PC-9 (cell line): ENCODE measurements around the gene GPR137B. TPM values are rescaled to one million over a fixed set of nuclear protein-coding genes. Genes with fewer than 3 reads are reported as not detected.
"Not testable (repeated sequence)": the region's sequence is repeated elsewhere in the genome, so short reads cannot be mapped to it uniquely, and the experiment has no call there.

Experiments used
- BruUV-seq: library from RNA; stranded (reverse); fragments of 400-500 nt; replicated peaks from 2 replicates; lab custom pipeline; 2021; lab: Mats Ljungman, UMichigan
- CTCF ChIA-PET: fragments of 300-600 bp; sonication (Branson Sonifier 250); formaldehyde crosslinking; loops from one replicate; lab custom pipeline; 2022; ENCODE audit warnings: antibody characterized with exemption; lab: Charles Lee
- POLR2A ChIA-PET: fragments of 300-600 bp; sonication (Branson Sonifier 250); formaldehyde crosslinking; loops from one replicate; lab custom pipeline; 2022; ENCODE audit warnings: antibody characterized with exemption; ENCODE audit not compliant: unreplicated experiment; lab: Charles Lee
- DNase-seq, 2 experiments: peaks; one replicate each; pipeline versions ENCODE4 v3.0.0 to v3.0.0-alpha.2; 2015 to 2022; ENCODE audit warnings: mixed read lengths in 1 of 2
- H2AFZ ChIP-seq: fragments of 200-600 bp; sonication (generic); 2 replicates; pipeline ENCODE4 v1.8.1; 2017; ENCODE audit warnings: antibody characterized with exemption
- H3F3A ChIP-seq: fragments of 200-600 bp; sonication (generic); 2 replicates; pipeline ENCODE4 v1.8.1; 2017; ENCODE audit warnings: antibody characterized with exemption, mild to moderate bottlenecking, low read depth; ENCODE audit not compliant: insufficient read depth
- H3K27ac ChIP-seq: fragments of 200-600 bp; sonication (generic); 2 replicates; pipeline ENCODE4 v1.6.1; 2016; ENCODE audit warnings: mixed run types
- H3K27me3 ChIP-seq: fragments of 200-600 bp; sonication (generic); 2 replicates; pipeline ENCODE4 v1.6.1; 2016; ENCODE audit warnings: low read depth, mixed run types; ENCODE audit not compliant: insufficient read depth
- H3K36me3 ChIP-seq: fragments of 200-600 bp; sonication (generic); 2 replicates; pipeline ENCODE4 v1.6.1; 2016; ENCODE audit warnings: low read depth, mixed run types
- H3K4me1 ChIP-seq: fragments of 200-600 bp; sonication (generic); replicated peaks from 2 replicates; pipeline ENCODE4 v1.6.1; 2016; ENCODE audit warnings: mixed run types; ENCODE audit not compliant: insufficient read depth
- H3K4me2 ChIP-seq: fragments of 200-600 bp; sonication (generic); 2 replicates; pipeline ENCODE4 v1.6.1; 2017; ENCODE audit warnings: mixed run types
- H3K4me3 ChIP-seq: fragments of 200-600 bp; sonication (generic); 2 replicates; pipeline ENCODE4 v1.6.1; 2016; ENCODE audit warnings: mixed run types
- H3K79me2 ChIP-seq: fragments of 200-600 bp; sonication (generic); 2 replicates; pipeline ENCODE4 v1.6.1; 2017; ENCODE audit warnings: low read depth, mixed run types
- H3K9me2 ChIP-seq: fragments of 200-600 bp; sonication (generic); 2 replicates; pipeline ENCODE4 v1.8.1; 2017; ENCODE audit warnings: mild to moderate bottlenecking; ENCODE audit not compliant: insufficient read depth
- H3K9me3 ChIP-seq: fragments of 200-600 bp; sonication (generic); 2 replicates; pipeline ENCODE4 v1.8.1; 2016; ENCODE audit warnings: low read depth; ENCODE audit not compliant: insufficient read depth
- H4K20me1 ChIP-seq: fragments of 200-600 bp; sonication (generic); 2 replicates; pipeline ENCODE4 v1.8.1; 2017; ENCODE audit not compliant: insufficient read depth
- CTCF ChIP-seq: fragments of 200-600 bp; sonication (generic); conservative IDR thresholded peaks from 2 replicates; pipeline ENCODE4 v1.6.1; 2017; ENCODE audit warnings: mixed run types, antibody characterized with exemption, mild to moderate bottlenecking, moderate library complexity
- EZH2 ChIP-seq: fragments of 200-600 bp; sonication (generic); IDR thresholded peaks from 2 replicates; pipeline ENCODE4 v1.8.0; 2017; ENCODE audit warnings: antibody characterized with exemption, low read depth
- intact Hi-C: fragments of 100-400 bp; cut with micrococcal nuclease; formaldehyde crosslinking; loops from one replicate; pipeline ENCODE4 v1.10.0; 2022; ENCODE audit not compliant: unreplicated experiment
- total RNA-seq: library from RNA; stranded (reverse); gene quantifications from 2 replicates; pipeline ENCODE4 v1.2.3, GENCODE V29; 2021

Gene GPR137B
- total RNA-seq, 1 experiment from 2014 or later: not detected

- intact Hi-C loops: no loop called here
- Histone ChIP-seq H2AFZ (no peak overlapping the region), H3K36me3 (no peaks in the 10 kb centered on the region), H3K4me1 (no peaks in the 10 kb centered on the region), H3K9me2 (no peaks in the 10 kb centered on the region), H3F3A (no peaks in the 10 kb centered on the region), H3K27ac (no peak overlapping the region), H3K4me2 (no peak overlapping the region), H3K9me3 (no peaks in the 10 kb centered on the region), H4K20me1 (no peaks in the 10 kb centered on the region), H3K27me3 (peaks cover 14% of the 10 kb centered on the region; the same call in 1 of the 2 replicates), H3K79me2 (no peaks in the 10 kb centered on the region), H3K4me3 (no peak overlapping the region)
- peak in 1 of 2 experiments; percentile 46 for DNase-seq
- BruUV-seq: no TSS peak
- POLR2A ChIA-PET: no interaction called here
- TF ChIP-seq EZH2 (no peak), CTCF (no peak)
- CTCF ChIA-PET: no interaction called here
Observed at GRCh38 chr1:236181059-236181458, 38.7 kb downstream of the GPR137B start.

- Histone ChIP-seq H2AFZ (no peak overlapping the region), H3K79me2 (no peaks in the 10 kb centered on the region), H4K20me1 (no peaks in the 10 kb centered on the region), H3K4me3 (no peak overlapping the region), H3K9me3 (no peaks in the 10 kb centered on the region), H3K27me3 (no peaks in the 10 kb centered on the region), H3K4me2 (no peak overlapping the region), H3K4me1 (no peaks in the 10 kb centered on the region), H3K36me3 (no peaks in the 10 kb centered on the region), H3K9me2 (no peaks in the 10 kb centered on the region), H3K27ac (no peak overlapping the region), H3F3A (no peaks in the 10 kb centered on the region)
- ChIA-PET CTCF (no interaction called here), POLR2A (no interaction called here)
- intact Hi-C loops: no loop called here
- TF ChIP-seq EZH2 (no peak), CTCF (no peak)
- no TSS peak for BruUV-seq
- no peak for DNase-seq
Observed at GRCh38 chr1:236185687-236186086, 43.3 kb downstream of the GPR137B start.

- H4K20me1 ChIP-seq, H3K9me3 ChIP-seq, DNase-seq, BruUV-seq, H3K79me2 ChIP-seq, H3K27me3 ChIP-seq, H3K4me3 ChIP-seq, H3F3A ChIP-seq, POLR2A ChIA-PET, H3K9me2 ChIP-seq, H3K4me1 ChIP-seq, H3K36me3 ChIP-seq, CTCF ChIA-PET, H2AFZ ChIP-seq, H3K4me2 ChIP-seq, intact Hi-C loops, H3K27ac ChIP-seq: not testable (repeated sequence)
Observed at GRCh38 chr1:236186471-236186870, 44.1 kb downstream of the GPR137B start.

GRCh38 chr1:236188084-236188483 lies 45.7 kb downstream of the GPR137B start:
- H3K4me2 ChIP-seq, DNase-seq, H3K4me3 ChIP-seq, H3K4me1 ChIP-seq, H2AFZ ChIP-seq, H4K20me1 ChIP-seq, BruUV-seq, CTCF ChIA-PET, POLR2A ChIA-PET, H3K9me3 ChIP-seq, H3K9me2 ChIP-seq, H3F3A ChIP-seq, intact Hi-C loops, H3K79me2 ChIP-seq, H3K27ac ChIP-seq, H3K36me3 ChIP-seq: not testable (repeated sequence)
- 0 out of 2 replicates have a peak, but pooled peaks cover 13% of the 10 kb centered on the region for H3K27me3 ChIP-seq
